ENCODE results near the gene FGF14.

FGF14 gene

GRCh38 chr13:101746513-101746912, 655.3 kb downstream of the FGF14 start:
- no peak for DNase-seq (ENCODE audit: extremely low read depth, low read depth)
- no peak for TF ChIP-seq CTCF (IDR thresholded peaks at IDR 0.05; ENCODE audit: low read depth, low read length)

DNA sequence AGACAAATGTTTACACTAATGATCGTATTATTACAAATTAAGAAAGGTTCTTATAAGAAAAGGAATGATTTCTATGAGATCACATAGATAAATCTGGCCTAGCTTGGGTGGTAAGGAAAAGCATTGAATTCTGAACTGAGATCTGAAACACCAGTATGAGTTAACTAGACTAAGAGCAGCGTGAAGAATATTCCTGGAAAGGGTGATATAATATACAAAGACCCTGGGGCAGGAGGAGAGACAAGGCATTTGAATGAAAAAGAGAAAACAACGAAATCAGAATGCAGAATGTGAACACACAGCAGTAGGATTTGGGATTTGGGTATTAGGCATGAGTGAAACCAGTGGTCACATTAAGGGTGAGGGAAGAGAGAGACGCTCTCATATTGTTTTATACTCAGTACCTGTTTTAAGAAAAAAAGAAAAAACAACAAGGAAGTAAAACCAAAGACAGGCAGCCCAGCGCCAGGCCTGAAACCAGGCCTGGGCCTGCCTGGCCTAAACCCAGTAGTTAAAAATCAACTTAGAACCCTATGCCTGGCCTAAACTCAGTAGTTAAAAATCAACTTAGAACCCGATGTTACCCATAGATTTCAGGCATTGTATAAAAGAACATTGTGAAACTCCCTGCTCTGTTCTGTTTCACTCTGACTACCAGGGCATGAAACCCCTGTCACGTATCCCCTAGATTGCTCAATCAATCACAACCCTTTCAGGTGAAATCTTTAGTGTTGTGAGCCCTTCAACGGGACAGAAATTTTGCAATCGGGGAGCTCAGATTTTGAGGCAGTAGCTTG, 662.3 kb downstream of the FGF14 start:
- DNase-seq (ENCODE audit: extremely low read depth, low read depth): no peak
- TF ChIP-seq CTCF (IDR thresholded peaks at IDR 0.05; ENCODE audit: low read depth, low read length): no peak

DNA sequence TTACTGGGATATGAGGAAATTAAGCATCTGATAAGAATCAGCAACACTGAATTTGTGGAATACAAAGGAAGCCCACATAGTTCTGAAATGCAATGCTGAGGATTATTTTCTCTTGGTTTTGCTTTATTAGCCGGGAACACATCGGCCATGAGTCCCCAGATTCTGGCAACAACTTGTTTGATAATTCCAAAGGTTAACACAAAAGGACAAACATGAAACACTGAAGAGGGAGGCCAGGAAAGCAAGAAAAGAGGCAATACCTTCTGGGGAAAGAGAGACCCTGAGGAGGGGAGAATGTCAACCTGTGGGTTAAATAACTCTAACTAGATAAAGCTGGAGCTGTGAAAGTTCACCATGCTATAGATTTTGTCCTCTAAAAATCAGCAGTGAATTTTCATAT, 663.5 kb downstream of the FGF14 start:
- no peak for DNase-seq (ENCODE audit: extremely low read depth, low read depth)
- TF ChIP-seq CTCF (IDR thresholded peaks at IDR 0.05; ENCODE audit: low read depth, low read length): no peak

GRCh38 chr13:101736566-101736965, 665.3 kb downstream of the FGF14 start:
- DNase-seq (ENCODE audit: extremely low read depth, low read depth): no peak
- TF ChIP-seq CTCF (IDR thresholded peaks at IDR 0.05; ENCODE audit: low read depth, low read length): no peak

GRCh38 chr13:101730420-101731000, 671.3 kb downstream of the FGF14 start:
- no peak for TF ChIP-seq CTCF (IDR thresholded peaks at IDR 0.05; ENCODE audit: low read depth, low read length)

DNA sequence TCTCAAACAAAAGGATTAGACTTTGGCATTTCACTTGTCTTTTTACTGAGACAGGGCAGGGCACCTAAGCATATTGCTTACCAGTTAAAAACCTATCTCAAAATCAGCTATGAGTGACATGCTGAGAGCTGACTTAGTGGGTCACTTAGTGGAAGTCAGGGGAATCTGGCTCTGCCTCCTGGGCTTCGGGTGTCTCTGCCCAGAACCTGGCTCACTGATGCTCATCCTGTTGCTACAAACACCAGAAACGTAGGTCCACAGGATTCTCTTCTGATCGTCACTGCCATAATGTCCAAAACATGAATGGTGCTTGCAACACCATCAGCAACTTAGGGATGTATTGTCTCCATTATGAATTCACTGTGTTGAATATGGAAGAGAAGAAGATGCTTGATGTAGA, 673.2 kb downstream of the FGF14 start:
- DNase-seq (ENCODE audit: extremely low read depth, low read depth): no peak
- no peak for TF ChIP-seq CTCF (IDR thresholded peaks at IDR 0.05; ENCODE audit: low read depth, low read length)

More at GRCh38 chr13:101730420-101731000, 671.3 kb downstream of the FGF14 start:
- no peak for DNase-seq (ENCODE audit: extremely low read depth, low read depth)

DNA sequence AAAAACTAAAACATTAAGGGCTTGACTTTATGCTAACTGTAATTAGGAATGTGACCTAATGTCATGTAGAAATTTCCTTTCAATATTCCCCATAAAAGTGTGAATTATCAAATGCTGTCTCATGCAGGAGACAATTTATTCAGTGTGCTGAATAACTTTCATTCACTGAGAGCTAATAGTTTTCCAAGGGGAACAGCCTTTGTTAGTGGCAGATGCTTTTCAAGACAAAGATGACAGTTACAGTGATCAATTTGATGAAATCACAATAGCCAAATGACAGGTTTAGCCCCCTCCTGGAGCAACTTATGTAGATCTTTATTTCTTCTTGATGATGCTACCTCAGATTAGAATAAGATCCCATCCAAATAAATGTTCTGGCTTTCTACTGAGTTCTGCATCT, 673.8 kb downstream of the FGF14 start:
- TF ChIP-seq CTCF (IDR thresholded peaks at IDR 0.05; ENCODE audit: low read depth, low read length): no peak
- DNase-seq (ENCODE audit: extremely low read depth, low read depth): no peak
